ENCODE results near the gene ZGRF1. TPM values are rescaled to one million over a fixed set of nuclear protein-coding genes. Genes with fewer than 3 reads are reported as not detected.

ZGRF1 gene
- total and polyA plus RNA-seq, 7 donors = 0.46 to 5.3 (median 3.6) TPM

- TF ChIP-seq POLR2AphosphoS5 (IDR thresholded peaks at IDR 0.05) = no peak
- no peak for TF ChIP-seq CTCF (IDR thresholded peaks at IDR 0.05)
- no peak for TF ChIP-seq EP300 (IDR thresholded peaks at IDR 0.05)
- TF ChIP-seq POLR2A (IDR thresholded peaks at IDR 0.05) = no peak
- H3K4me1 ChIP-seq = peaks cover 0 to 30% (median 27%) of the 10 kb centered on the region in 4 donors
- H3K27ac ChIP-seq = no peak overlapping the region
- H3K4me3 ChIP-seq = peak overlapping the region in 3 of 4 donors; percentile 7 to 36 (median 22)
- H3K36me3 ChIP-seq = no peaks in the 10 kb centered on the region
- DNase-seq = no peak
- intact Hi-C loops (cut with DNase I) = no loop called here
- H3K27me3 ChIP-seq = peaks cover 48 to 92% (median 71%) of the 10 kb centered on the region in 3 donors
- WGBS, 2 donors = 5 to 9% methylated on average over 46 of the region's 46 CpGs
- no peaks in the 10 kb centered on the region for H3K9me3 ChIP-seq
Observed at GRCh38 chr4:112509243-112510141, 127.2 kb downstream of the ZGRF1 start.

GRCh38 chr4:112508356-112508755 is 128.4 kb downstream of the ZGRF1 start:
- Histone ChIP-seq H3K27me3 (peaks cover 37 to 81% (median 60%) of the 10 kb centered on the region in 3 donors), H3K36me3 (no peaks in the 10 kb centered on the region)
- intact Hi-C loops (cut with DNase I) = no loop called here

GRCh38 chr4:112504807-112505206 is 131.9 kb downstream of the ZGRF1 start:
- peaks cover 9 to 50% (median 32%) of the 10 kb centered on the region in 3 donors for H3K27me3 ChIP-seq
- DNase-seq = no peak

More at GRCh38 chr4:112508356-112508755, 128.4 kb downstream of the ZGRF1 start:
- TF ChIP-seq EP300 (IDR thresholded peaks at IDR 0.05) = no peak
- TF ChIP-seq POLR2A (IDR thresholded peaks at IDR 0.05) = no peak
- no peak for TF ChIP-seq CTCF (IDR thresholded peaks at IDR 0.05)
- H3K9me3 ChIP-seq = no peaks in the 10 kb centered on the region
- no peak for DNase-seq
- H3K27ac ChIP-seq = no peak overlapping the region
- no peak overlapping the region for H3K4me3 ChIP-seq
- WGBS, 2 donors = 1 to 6% methylated on average over 6 of the region's 6 CpGs
- peaks cover 0 to 28% (median 24%) of the 10 kb centered on the region in 4 donors for H3K4me1 ChIP-seq

GRCh38 chr4:112502871-112503270 is 133.8 kb downstream of the ZGRF1 start:
- WGBS, 2 donors = 77% methylated on average over 5 of the region's 5 CpGs
- Histone ChIP-seq H3K27ac (no peak overlapping the region), H3K4me1 (no peaks in the 10 kb centered on the region), H3K27me3 (peaks cover 0 to 31% (median 13%) of the 10 kb centered on the region in 3 donors), H3K4me3 (no peak overlapping the region), H3K36me3 (no peaks in the 10 kb centered on the region), H3K9me3 (no peaks in the 10 kb centered on the region)
- intact Hi-C loops (cut with DNase I) = no loop called here
- no peak for TF ChIP-seq POLR2AphosphoS5 (IDR thresholded peaks at IDR 0.05)
- TF ChIP-seq EP300 (IDR thresholded peaks at IDR 0.05) = no peak
- TF ChIP-seq CTCF (IDR thresholded peaks at IDR 0.05) = no peak
- no peak for TF ChIP-seq POLR2A (IDR thresholded peaks at IDR 0.05)
- no peak for DNase-seq

More at GRCh38 chr4:112504807-112505206, 131.9 kb downstream of the ZGRF1 start:
- intact Hi-C loops (cut with DNase I) = no loop called here
- 86 to 91% methylated on average over 4 of the region's 4 CpGs for WGBS, 2 donors
- H3K36me3 ChIP-seq = no peaks in the 10 kb centered on the region
- no peaks in the 10 kb centered on the region for H3K9me3 ChIP-seq
- no peak overlapping the region for H3K4me3 ChIP-seq
- H3K4me1 ChIP-seq = peaks cover 0 to 11% (median 8%) of the 10 kb centered on the region in 4 donors
- H3K27ac ChIP-seq = no peak overlapping the region
- no peak for TF ChIP-seq CTCF (IDR thresholded peaks at IDR 0.05)
- TF ChIP-seq POLR2A (IDR thresholded peaks at IDR 0.05) = no peak
- no peak for TF ChIP-seq POLR2AphosphoS5 (IDR thresholded peaks at IDR 0.05)
- TF ChIP-seq EP300 (IDR thresholded peaks at IDR 0.05) = no peak

Data from sigmoid colon (tissue), 7 donors.